H1 (cell line): ENCODE data around the gene TANC1. TPM values are rescaled to one million over a fixed set of nuclear protein-coding genes. Genes with fewer than 3 reads are reported as not detected.

Experiments
- ATF2 ChIP-seq: IDR thresholded peaks from 2 replicates; pipeline ENCODE4 v1.6.1; 2012; ENCODE audit warnings: low read length, inconsistent platforms
- BACH1 ChIP-seq: IDR thresholded peaks from 2 replicates; pipeline ENCODE4 v1.6.1; 2012; ENCODE audit warnings: low read length, improper control_type of control experiment
- NRF1 ChIP-seq: IDR thresholded peaks from 2 replicates; pipeline ENCODE4 v1.6.1; 2011; ENCODE audit warnings: mild to moderate bottlenecking, low read depth, low read length, improper control_type of control experiment
- SP1 ChIP-seq: IDR thresholded peaks from 2 replicates; pipeline ENCODE4 v1.6.1; 2011; ENCODE audit warnings: low read depth, low read length
- polyA plus RNA-seq, 7 experiments: library from polyadenylated mRNA; depleted of rRNA in 3 of 7; stranded (reverse) in 5 of 7; unstranded in 2 of 7; fragments of >200 nt in 5 of 7; fragments of 200-250 nt in 2 of 7; gene quantifications; 1 replicate in 5 of 7; 2 replicates in 1 of 7; 4 replicates in 1 of 7; pipeline versions ENCODE4 v1.2.1 to v1.2.3, GENCODE V29; 2011 to 2013; ENCODE audit warnings: missing spikeins in 2 of 7, mixed read lengths in 2 of 7
- total RNA-seq: library from RNA; stranded (reverse); fragmentation: NEBNext Ultra II Directional; extraction: Animal tissue kit (Norgen Biotek cat#: 25700); gene quantifications from 2 replicates; pipeline ENCODE4 v1.2.1, GENCODE V29; 2021

Gene TANC1
- total and polyA plus RNA-seq, 2 of the 8 experiments (the other 6 are each of a cell fraction or from before 2014, with no cell fraction given) = 4.1 to 7.6 TPM

DNA sequence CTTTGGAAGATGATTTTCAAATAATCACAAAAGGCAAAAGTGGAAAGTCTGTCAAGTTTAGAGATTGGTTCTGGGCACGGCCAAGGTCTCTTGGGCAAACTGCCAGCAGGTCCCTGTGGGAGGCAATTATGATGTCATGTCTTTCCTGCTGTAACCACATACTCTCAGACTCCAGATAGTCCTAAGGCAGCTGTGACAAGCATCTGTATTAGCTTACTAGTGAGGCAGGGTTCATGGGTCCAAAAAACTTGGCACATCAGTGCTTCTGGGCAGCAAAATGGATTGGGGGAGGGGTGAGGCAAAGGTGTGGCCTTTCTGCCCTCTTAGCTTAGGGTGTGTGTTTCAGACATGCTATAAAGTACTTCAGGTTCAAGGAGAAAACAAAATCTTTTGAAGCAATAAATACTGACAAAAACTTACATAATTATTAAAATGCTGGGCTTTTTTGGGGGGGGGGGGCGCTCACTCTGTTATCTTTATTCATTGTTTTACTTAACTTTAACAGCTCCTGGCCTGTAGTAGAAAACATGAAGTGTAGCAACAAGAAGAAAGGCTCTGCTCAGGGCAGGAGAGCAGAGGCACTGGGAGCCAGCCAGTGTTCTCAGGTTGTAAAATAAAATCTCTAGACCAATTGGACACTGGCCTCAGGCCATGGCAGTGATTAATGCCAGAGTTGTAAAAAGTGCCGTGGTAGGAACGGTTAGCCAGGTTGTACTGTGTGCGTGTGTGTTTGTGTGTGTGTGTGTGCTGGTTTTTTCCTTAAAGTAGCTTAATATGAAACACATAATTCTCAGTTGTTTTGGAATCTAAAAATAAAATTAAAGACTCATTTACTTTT, 14.3 kb upstream of the TANC1 start (continued):
- TF ChIP-seq ATF2 = no peak
- no peak for TF ChIP-seq NRF1
- TF ChIP-seq BACH1 = no peak
- TF ChIP-seq SP1 = no peak
- TF ChIP-seq, all 59 proteins: peak for 0
